ENCODE measurements around the gene CBX2.

GRCh38 chr17:79742589-79742918 is 35.4 kb upstream of the CBX2 start:
- TF ChIP-seq CTCF (IDR thresholded peaks at IDR 0.05) (no peak), POLR2A (IDR thresholded peaks at IDR 0.05) (no peak)
